Fibroblast of mammary gland (primary cell): Measurements from ENCODE around the gene POC1A.

Experiments
- DNase-seq: peaks from one replicate; pipeline ENCODE4 v3.0.0-alpha.2; 2010; ENCODE audit warnings: low read depth
- H3K4me3 ChIP-seq: 2 replicates; pipeline ENCODE4 v1.5.1; 2011; ENCODE audit warnings: low read depth, mild to moderate bottlenecking, low read length, moderate library complexity; ENCODE audit not compliant: control insufficient read depth
- TF ChIP-seq, protein P1 (sequence below): conservative IDR thresholded peaks from 2 replicates; pipeline ENCODE4 v1.5.1; 2011; ENCODE audit warnings: low read depth, low read length, inconsistent platforms; ENCODE audit not compliant: control insufficient read depth, insufficient read depth

POC1A gene

GRCh38 chr3:52053307-52054304 lies 100.6 kb downstream of the POC1A start:
- peak overlapping the region; percentile 24 for H3K4me3 ChIP-seq
- TF ChIP-seq, protein P1, sequence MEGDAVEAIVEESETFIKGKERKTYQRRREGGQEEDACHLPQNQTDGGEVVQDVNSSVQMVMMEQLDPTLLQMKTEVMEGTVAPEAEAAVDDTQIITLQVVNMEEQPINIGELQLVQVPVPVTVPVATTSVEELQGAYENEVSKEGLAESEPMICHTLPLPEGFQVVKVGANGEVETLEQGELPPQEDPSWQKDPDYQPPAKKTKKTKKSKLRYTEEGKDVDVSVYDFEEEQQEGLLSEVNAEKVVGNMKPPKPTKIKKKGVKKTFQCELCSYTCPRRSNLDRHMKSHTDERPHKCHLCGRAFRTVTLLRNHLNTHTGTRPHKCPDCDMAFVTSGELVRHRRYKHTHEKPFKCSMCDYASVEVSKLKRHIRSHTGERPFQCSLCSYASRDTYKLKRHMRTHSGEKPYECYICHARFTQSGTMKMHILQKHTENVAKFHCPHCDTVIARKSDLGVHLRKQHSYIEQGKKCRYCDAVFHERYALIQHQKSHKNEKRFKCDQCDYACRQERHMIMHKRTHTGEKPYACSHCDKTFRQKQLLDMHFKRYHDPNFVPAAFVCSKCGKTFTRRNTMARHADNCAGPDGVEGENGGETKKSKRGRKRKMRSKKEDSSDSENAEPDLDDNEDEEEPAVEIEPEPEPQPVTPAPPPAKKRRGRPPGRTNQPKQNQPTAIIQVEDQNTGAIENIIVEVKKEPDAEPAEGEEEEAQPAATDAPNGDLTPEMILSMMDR: peak; percentile 28
- peak; percentile 60 for DNase-seq

GRCh38 chr3:52052831-52053306 lies 101.4 kb downstream of the POC1A start:
- H3K4me3 ChIP-seq: peak overlapping the region; percentile 24
- DNase-seq: peak; percentile 76
- TF ChIP-seq, protein P1: peak; percentile 48

DNA sequence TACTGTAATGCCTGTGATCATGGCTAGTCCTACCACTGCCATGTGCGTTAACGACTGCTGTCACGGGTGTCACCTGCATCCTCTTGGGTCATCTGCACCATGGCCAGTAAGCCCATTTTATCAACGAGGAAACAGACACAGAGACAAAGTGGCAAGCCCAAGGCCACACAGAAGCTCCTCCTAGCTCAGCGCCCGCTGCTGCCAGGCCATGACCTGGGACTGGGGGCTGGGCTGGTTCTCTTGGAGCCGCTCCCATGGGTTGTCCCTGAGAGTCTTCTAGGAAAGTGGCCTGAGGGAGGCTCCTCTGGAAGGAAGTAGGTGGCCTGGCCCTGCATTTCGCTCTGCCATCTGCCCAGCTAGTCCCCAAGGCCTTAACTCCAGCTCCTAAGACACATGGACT lies 102.8 kb downstream of the POC1A start:
- H3K4me3 ChIP-seq: no peak overlapping the region
- TF ChIP-seq, protein P1: no peak
- no peak for DNase-seq

- no peak for DNase-seq
- TF ChIP-seq, protein P1: no peak
- H3K4me3 ChIP-seq: no peak overlapping the region
These were observed 103.7 kb downstream of the POC1A start for GRCh38 chr3:52050571-52050970.

- H3K4me3 ChIP-seq: no peak overlapping the region
- DNase-seq: no peak
- TF ChIP-seq, protein P1: no peak
These were observed 104.7 kb downstream of the POC1A start for GRCh38 chr3:52049503-52049902.

DNA sequence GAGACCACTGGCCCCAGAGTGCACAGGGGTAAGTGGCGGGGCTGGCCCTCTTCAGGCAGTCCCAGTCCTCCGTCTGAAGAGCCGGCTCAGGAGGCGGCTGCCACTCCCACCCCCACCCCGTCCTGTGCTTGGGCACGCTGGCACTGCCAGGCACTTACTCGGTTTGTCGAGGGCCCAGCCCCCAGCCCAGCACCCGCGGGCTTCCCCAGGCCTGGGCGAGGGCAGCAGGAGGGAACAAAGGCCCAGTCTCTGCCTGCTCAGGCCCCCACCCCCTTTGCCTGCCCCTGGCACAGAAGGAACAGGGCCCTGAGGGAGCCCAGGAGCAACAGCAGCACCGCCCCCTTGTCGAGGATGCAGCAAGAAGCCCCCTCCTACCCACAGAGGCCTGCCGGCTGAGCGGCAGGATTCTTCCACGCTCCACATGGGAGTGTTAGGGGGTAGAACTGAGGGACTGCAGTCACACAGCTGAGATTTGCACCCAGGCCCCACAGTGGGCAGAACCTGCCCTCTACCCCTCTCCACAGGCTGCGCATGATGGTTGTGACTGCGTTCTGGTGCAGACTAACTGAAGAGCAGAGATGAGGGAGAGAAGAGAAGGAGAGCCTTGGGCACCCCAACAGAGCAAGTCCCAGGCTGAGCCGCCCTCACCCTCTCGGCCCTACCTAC lies 106.8 kb downstream of the POC1A start:
- no peak overlapping the region for H3K4me3 ChIP-seq
- TF ChIP-seq, protein P1: no peak
- DNase-seq: no peak
